ENCODE results near the gene CCDC82.

The CCDC82 gene

DNA sequence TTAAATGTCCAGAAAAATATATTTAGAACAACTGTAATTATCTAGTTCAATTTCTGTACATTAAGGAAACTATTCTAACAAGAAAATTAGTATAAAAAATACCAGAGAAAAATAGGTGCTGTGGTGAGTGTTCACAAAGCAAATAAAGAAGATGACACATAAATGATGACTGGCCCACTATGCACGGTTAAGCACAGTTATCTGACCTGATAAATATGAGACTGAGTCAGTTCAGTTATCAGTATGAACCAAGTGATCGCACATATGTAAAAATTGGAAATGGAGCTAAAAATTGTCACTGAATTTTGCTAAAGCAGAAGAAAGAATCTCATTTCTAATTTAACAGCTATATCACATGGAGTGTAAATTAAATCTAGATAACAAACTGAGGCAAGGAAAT is 27.9 kb downstream of the CCDC82 start:
- no peaks in the 10 kb centered on the region for H3K9me3 ChIP-seq (ENCODE audit: low read length)
- H3K27ac ChIP-seq (ENCODE audit: low read depth, low read length, poor library complexity, severe bottlenecking): no peak overlapping the region
- H3K79me2 ChIP-seq (ENCODE audit: insufficient read depth, low read length): no peaks in the 10 kb centered on the region
- H3F3A ChIP-seq (ENCODE audit: insufficient read depth, low read length): no peaks in the 10 kb centered on the region
- H3K4me3 ChIP-seq (ENCODE audit: low read depth, low read length, poor library complexity, severe bottlenecking): no peak overlapping the region
- H3K36me3 ChIP-seq (ENCODE audit: insufficient read depth, low read length): peaks cover 34% of the 10 kb centered on the region
- no peaks in the 10 kb centered on the region for H4K20me1 ChIP-seq (ENCODE audit: insufficient read depth, low read length)
- no peaks in the 10 kb centered on the region for H3K9me2 ChIP-seq (ENCODE audit: low read depth, low read length)
- H3K4me2 ChIP-seq (ENCODE audit: low read length): no peak overlapping the region
- H3K4me1 ChIP-seq (ENCODE audit: insufficient read depth, low read length, severe bottlenecking): no peaks in the 10 kb centered on the region
- no peak for TF ChIP-seq EZH2 (IDR thresholded peaks at IDR 0.05; ENCODE audit: borderline replicate concordance, low read length)
- TF ChIP-seq, protein P1, sequence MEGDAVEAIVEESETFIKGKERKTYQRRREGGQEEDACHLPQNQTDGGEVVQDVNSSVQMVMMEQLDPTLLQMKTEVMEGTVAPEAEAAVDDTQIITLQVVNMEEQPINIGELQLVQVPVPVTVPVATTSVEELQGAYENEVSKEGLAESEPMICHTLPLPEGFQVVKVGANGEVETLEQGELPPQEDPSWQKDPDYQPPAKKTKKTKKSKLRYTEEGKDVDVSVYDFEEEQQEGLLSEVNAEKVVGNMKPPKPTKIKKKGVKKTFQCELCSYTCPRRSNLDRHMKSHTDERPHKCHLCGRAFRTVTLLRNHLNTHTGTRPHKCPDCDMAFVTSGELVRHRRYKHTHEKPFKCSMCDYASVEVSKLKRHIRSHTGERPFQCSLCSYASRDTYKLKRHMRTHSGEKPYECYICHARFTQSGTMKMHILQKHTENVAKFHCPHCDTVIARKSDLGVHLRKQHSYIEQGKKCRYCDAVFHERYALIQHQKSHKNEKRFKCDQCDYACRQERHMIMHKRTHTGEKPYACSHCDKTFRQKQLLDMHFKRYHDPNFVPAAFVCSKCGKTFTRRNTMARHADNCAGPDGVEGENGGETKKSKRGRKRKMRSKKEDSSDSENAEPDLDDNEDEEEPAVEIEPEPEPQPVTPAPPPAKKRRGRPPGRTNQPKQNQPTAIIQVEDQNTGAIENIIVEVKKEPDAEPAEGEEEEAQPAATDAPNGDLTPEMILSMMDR (IDR thresholded peaks at IDR 0.05; ENCODE audit: low read length): no peak
- no peaks in the 10 kb centered on the region for H3K27me3 ChIP-seq (ENCODE audit: insufficient read depth, low read length)
- H3K9ac ChIP-seq (ENCODE audit: low read length): no peak overlapping the region
- no peak overlapping the region for H2AFZ ChIP-seq (ENCODE audit: low read length)

DNA sequence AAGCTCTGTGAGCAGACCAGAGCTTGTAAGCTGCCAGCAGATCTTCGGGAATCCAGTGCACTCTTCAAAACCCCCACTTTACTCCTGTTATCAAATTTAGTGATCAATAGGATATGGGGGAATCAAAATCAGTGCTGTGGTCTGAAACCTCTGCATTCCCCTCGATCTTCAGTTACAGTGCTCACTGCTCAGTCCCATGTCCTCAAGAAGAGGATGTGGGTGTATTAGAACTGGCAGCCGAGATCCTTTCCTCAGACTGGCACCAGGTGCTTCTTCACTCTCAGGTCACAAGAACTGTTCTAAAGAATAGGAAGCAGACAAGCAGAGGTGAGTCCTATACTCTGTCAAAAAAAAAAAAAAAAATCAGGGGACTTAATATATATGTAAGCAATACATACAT is 31.4 kb downstream of the CCDC82 start:
- Histone ChIP-seq H3K4me2 (ENCODE audit: low read length) (no peak overlapping the region), H3K4me3 (ENCODE audit: low read depth, low read length, poor library complexity, severe bottlenecking) (no peak overlapping the region), H3K9ac (ENCODE audit: low read length) (no peak overlapping the region), H3K9me2 (ENCODE audit: low read depth, low read length) (no peaks in the 10 kb centered on the region), H3K4me1 (ENCODE audit: insufficient read depth, low read length, severe bottlenecking) (no peaks in the 10 kb centered on the region), H3K36me3 (ENCODE audit: insufficient read depth, low read length) (peaks cover 48% of the 10 kb centered on the region), H3K9me3 (ENCODE audit: low read length) (no peaks in the 10 kb centered on the region), H2AFZ (ENCODE audit: low read length) (no peak overlapping the region), H3K27me3 (ENCODE audit: insufficient read depth, low read length) (no peaks in the 10 kb centered on the region), H4K20me1 (ENCODE audit: insufficient read depth, low read length) (no peaks in the 10 kb centered on the region), H3K79me2 (ENCODE audit: insufficient read depth, low read length) (no peaks in the 10 kb centered on the region), H3F3A (ENCODE audit: insufficient read depth, low read length) (no peaks in the 10 kb centered on the region), H3K27ac (ENCODE audit: low read depth, low read length, poor library complexity, severe bottlenecking) (no peak overlapping the region)
- no peak for TF ChIP-seq EZH2 (IDR thresholded peaks at IDR 0.05; ENCODE audit: borderline replicate concordance, low read length)
- TF ChIP-seq, protein P1 (IDR thresholded peaks at IDR 0.05; ENCODE audit: low read length): no peak

DNA sequence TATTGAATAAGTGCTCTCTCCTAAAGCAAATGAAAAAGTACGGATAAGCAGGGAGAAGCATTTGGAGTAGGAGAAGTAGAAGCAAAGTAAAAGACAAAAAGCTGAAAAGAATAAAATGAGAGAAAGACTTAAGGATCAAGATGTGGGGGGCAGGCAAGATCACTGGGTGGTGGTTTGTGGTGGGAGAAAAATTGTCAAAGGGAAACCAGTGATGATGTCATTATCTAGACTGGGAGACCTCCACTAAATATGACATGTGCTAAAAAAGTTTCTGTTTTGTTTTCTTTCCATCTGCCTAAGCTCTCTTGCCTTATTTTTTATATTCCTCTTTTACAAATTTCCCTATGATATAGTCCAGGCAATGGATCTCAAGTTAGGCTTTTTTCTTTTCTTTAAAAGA is 31.9 kb downstream of the CCDC82 start:
- no peak overlapping the region for H3K4me2 ChIP-seq (ENCODE audit: low read length)
- H3K27me3 ChIP-seq (ENCODE audit: insufficient read depth, low read length): no peaks in the 10 kb centered on the region
- H3K9me3 ChIP-seq (ENCODE audit: low read length): no peaks in the 10 kb centered on the region
- H3K9me2 ChIP-seq (ENCODE audit: low read depth, low read length): no peaks in the 10 kb centered on the region
- TF ChIP-seq EZH2 (IDR thresholded peaks at IDR 0.05; ENCODE audit: borderline replicate concordance, low read length): no peak
- TF ChIP-seq, protein P1 (IDR thresholded peaks at IDR 0.05; ENCODE audit: low read length): no peak
- peaks cover 49% of the 10 kb centered on the region for H3K36me3 ChIP-seq (ENCODE audit: insufficient read depth, low read length)
- no peak overlapping the region for H3K27ac ChIP-seq (ENCODE audit: low read depth, low read length, poor library complexity, severe bottlenecking)
- no peak overlapping the region for H2AFZ ChIP-seq (ENCODE audit: low read length)
- H3K4me3 ChIP-seq (ENCODE audit: low read depth, low read length, poor library complexity, severe bottlenecking): no peak overlapping the region
- H3K4me1 ChIP-seq (ENCODE audit: insufficient read depth, low read length, severe bottlenecking): no peaks in the 10 kb centered on the region
- no peaks in the 10 kb centered on the region for H3F3A ChIP-seq (ENCODE audit: insufficient read depth, low read length)
- no peaks in the 10 kb centered on the region for H4K20me1 ChIP-seq (ENCODE audit: insufficient read depth, low read length)
- no peak overlapping the region for H3K9ac ChIP-seq (ENCODE audit: low read length)
- no peaks in the 10 kb centered on the region for H3K79me2 ChIP-seq (ENCODE audit: insufficient read depth, low read length)
